ENCODE results near the gene SMARCC1. TPM values are rescaled to one million over a fixed set of nuclear protein-coding genes. Genes with fewer than 3 reads are reported as not detected.

Gene SMARCC1
- total RNA-seq, 1 experiment from 2014 or later, result 168 TPM

DNA sequence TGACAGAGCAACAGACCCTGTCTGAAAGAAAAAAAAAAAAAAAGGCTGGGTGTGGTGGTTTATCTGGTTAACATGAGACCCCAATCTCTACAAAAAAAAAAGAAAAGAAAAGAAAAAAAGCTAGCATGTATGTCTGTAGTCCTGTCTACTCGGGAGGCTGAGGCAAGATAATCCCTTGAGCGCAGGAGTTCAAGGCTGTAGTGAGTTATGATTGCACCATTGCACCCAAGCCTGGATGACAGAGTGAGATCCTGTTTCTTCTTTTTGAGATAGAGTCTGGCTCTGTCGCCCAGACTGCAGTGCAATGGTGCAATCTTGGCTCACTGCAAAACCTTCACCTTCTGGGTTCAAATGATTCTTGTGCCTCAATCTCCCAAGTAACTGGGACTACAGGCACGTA is 12.9 kb upstream of the SMARCC1 start:
- no peak overlapping the region for H3K4me3 ChIP-seq (replicated peaks in 1 of 2; ENCODE audit: low read depth in 1 of 2, low read length in 2 of 2)
- ATAC-seq (no peak), DNase-seq (ENCODE audit: low read depth, low spot score) (no peak)
- no peaks in the 10 kb centered on the region for H3K9me3 ChIP-seq (ENCODE audit: control insufficient read depth in 1 of 2, insufficient read depth in 1 of 2, low read depth in 1 of 2, low read length in 2 of 2)
- TF ChIP-seq FOSL1 (IDR thresholded peaks at IDR 0.05; ENCODE audit: low read depth) (no peak), POLR2A (IDR thresholded peaks at IDR 0.05; ENCODE audit: borderline replicate concordance, extremely low read depth, insufficient read depth, insufficient read length) (no peak), YY1 (IDR thresholded peaks at IDR 0.05; ENCODE audit: extremely low read depth, insufficient replicate concordance, low read depth, low read length) (no peak), ELF1 (IDR thresholded peaks at IDR 0.05; ENCODE audit: borderline replicate concordance, low read depth) (no peak), RAD21 (IDR thresholded peaks at IDR 0.05; ENCODE audit: low read depth) (no peak), ZBTB33 (IDR thresholded peaks at IDR 0.05; ENCODE audit: extremely low read depth, insufficient replicate concordance, low read length) (no peak)
- H3K79me2 ChIP-seq (ENCODE audit: insufficient read depth, low read length), result no peaks in the 10 kb centered on the region
- no peak overlapping the region for H3K9ac ChIP-seq (ENCODE audit: low read length)
- CTCF ChIA-PET, result interaction anchor here (1.9 kb wide), 1 partner anchor 272 kb away, joined by 7 read pairs; no protein-coding TSS in a partner anchor
- H2AFZ ChIP-seq (ENCODE audit: low read depth, low read length, poor library complexity, severe bottlenecking), result no peak overlapping the region
- H3K4me2 ChIP-seq (ENCODE audit: low read length), result no peak overlapping the region
- H3K27ac ChIP-seq (ENCODE audit: low read depth, low read length), result no peak overlapping the region
- intact Hi-C loops (cut with micrococcal nuclease), result no loop called here
- BruUV-seq (replicated peaks), result no TSS peak
- POLR2A ChIA-PET, result no interaction called here
- H4K20me1 ChIP-seq (ENCODE audit: insufficient read depth), result no peaks in the 10 kb centered on the region
- no peaks in the 10 kb centered on the region for H3K27me3 ChIP-seq (ENCODE audit: insufficient read depth, low read length)
- H3K36me3 ChIP-seq (ENCODE audit: control insufficient read depth in 1 of 2, insufficient read depth in 2 of 2, low read length in 2 of 2), result no peaks in the 10 kb centered on the region
- RAD21 ChIA-PET (ENCODE audit: low non-redundant PET in 1 of 2, low total read pairs in 2 of 2, uncharacterized antibody in 2 of 2, unreplicated experiment in 2 of 2), result no interaction called here
- peaks cover 6 to 12% of the 10 kb centered on the region in 2 experiments for H3K4me1 ChIP-seq (ENCODE audit: control insufficient read depth in 1 of 2, insufficient read depth in 2 of 2, low read length in 2 of 2)
- no peaks in the 10 kb centered on the region for H3K9me2 ChIP-seq (ENCODE audit: insufficient read depth)

DNA sequence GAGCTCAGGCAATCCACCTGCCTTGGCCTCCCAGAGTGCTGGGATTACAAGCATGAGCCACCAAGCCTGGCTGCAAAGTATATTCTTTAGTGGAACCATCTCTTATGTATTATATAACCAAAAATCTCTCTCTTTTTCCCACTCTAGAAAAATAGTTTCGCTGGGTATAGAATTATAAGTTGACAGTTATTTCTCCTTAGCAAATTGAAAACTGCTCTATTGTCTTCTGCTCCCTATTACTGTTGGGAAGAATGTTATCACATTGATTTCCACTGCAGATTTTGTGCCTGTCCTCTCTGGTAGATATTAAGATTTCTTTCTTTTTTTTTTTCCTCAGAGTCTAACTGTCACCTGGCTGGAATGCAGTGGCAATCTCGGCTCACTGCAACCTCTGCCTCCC is 11.0 kb upstream of the SMARCC1 start:
- TF ChIP-seq EGR1 (IDR thresholded peaks at IDR 0.05; ENCODE audit: low read depth) (no peak), TCF7L2 (IDR thresholded peaks at IDR 0.05; ENCODE audit: borderline replicate concordance, extremely low read depth, insufficient read depth, insufficient read length) (no peak)
- TF ChIP-seq, protein P1, sequence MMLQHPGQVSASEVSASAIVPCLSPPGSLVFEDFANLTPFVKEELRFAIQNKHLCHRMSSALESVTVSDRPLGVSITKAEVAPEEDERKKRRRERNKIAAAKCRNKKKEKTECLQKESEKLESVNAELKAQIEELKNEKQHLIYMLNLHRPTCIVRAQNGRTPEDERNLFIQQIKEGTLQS (IDR thresholded peaks at IDR 0.05), result no peak
- CTCF ChIA-PET, result no interaction called here
- Histone ChIP-seq H3K9ac (ENCODE audit: low read length) (no peak overlapping the region), H3K4me3 (replicated peaks in 1 of 2; ENCODE audit: low read depth in 1 of 2, low read length in 2 of 2) (no peak overlapping the region), H3K4me2 (ENCODE audit: low read length) (no peak overlapping the region), H3K9me2 (ENCODE audit: insufficient read depth) (no peaks in the 10 kb centered on the region), H3K9me3 (ENCODE audit: control insufficient read depth in 1 of 2, insufficient read depth in 1 of 2, low read depth in 1 of 2, low read length in 2 of 2) (no peaks in the 10 kb centered on the region), H2AFZ (ENCODE audit: low read depth, low read length, poor library complexity, severe bottlenecking) (no peak overlapping the region), H4K20me1 (ENCODE audit: insufficient read depth) (no peaks in the 10 kb centered on the region), H3K79me2 (ENCODE audit: insufficient read depth, low read length) (no peaks in the 10 kb centered on the region), H3K27ac (ENCODE audit: low read depth, low read length) (no peak overlapping the region), H3K36me3 (ENCODE audit: control insufficient read depth in 1 of 2, insufficient read depth in 2 of 2, low read length in 2 of 2) (no peaks in the 10 kb centered on the region), H3K27me3 (ENCODE audit: insufficient read depth, low read length) (no peaks in the 10 kb centered on the region), H3K4me1 (ENCODE audit: control insufficient read depth in 1 of 2, insufficient read depth in 2 of 2, low read length in 2 of 2) (peaks cover 8 to 19% of the 10 kb centered on the region in 2 experiments)
- intact Hi-C loops (cut with micrococcal nuclease), result no loop called here
- ATAC-seq, result no peak
- DNase-seq (ENCODE audit: low read depth, low spot score), result no peak
- POLR2A ChIA-PET, result no interaction called here
- BruUV-seq (replicated peaks), result no TSS peak
- RAD21 ChIA-PET (ENCODE audit: low non-redundant PET in 1 of 2, low total read pairs in 2 of 2, uncharacterized antibody in 2 of 2, unreplicated experiment in 2 of 2), result no interaction called here
